Measurements from ENCODE around the gene PWP1.
A peak's percentile ranks its signal among the peaks of the same experiment; 100 is the strongest.
"Not testable (repeated sequence)": the region's sequence is repeated elsewhere in the genome, so short reads cannot be mapped to it uniquely, and the experiment has no call there.

The PWP1 gene

GRCh38 chr12:107681836-107682820 lies 3.5 kb upstream of the PWP1 start:
- H3K4me1 Mint-ChIP-seq (ENCODE audit: low read depth) = peaks cover 19% of the 10 kb centered on the region
- peaks cover 17% of the 10 kb centered on the region for H3K27me3 Mint-ChIP-seq (ENCODE audit: low read depth)
- no peaks in the 10 kb centered on the region for H3K9me3 Mint-ChIP-seq
- no peak overlapping the region for H3K4me3 Mint-ChIP-seq
- DNase-seq (ENCODE audit: low spot score) = no peak
- H3K36me3 Mint-ChIP-seq (ENCODE audit: low read depth) = peaks cover 12% of the 10 kb centered on the region
- H3K27ac Mint-ChIP-seq = no peak overlapping the region

GRCh38 chr12:107684029-107684795 lies 1.4 kb upstream of the PWP1 start:
- peak overlapping the region; percentile 96 for H3K4me3 Mint-ChIP-seq
- peaks cover 7% of the 10 kb centered on the region for H3K27me3 Mint-ChIP-seq (ENCODE audit: low read depth)
- no peak for DNase-seq (ENCODE audit: low spot score)
- H3K4me1 Mint-ChIP-seq (ENCODE audit: low read depth) = peaks cover 19% of the 10 kb centered on the region
- H3K27ac Mint-ChIP-seq = peak overlapping the region; percentile 98
- H3K36me3 Mint-ChIP-seq (ENCODE audit: low read depth) = peaks cover 18% of the 10 kb centered on the region
- H3K9me3 Mint-ChIP-seq = no peaks in the 10 kb centered on the region

GRCh38 chr12:107684990-107685359 lies 624 bp upstream of the PWP1 start:
- H3K4me3 Mint-ChIP-seq = peak overlapping the region; percentile 96
- H3K27ac Mint-ChIP-seq = peak overlapping the region; percentile 98
- DNase-seq (ENCODE audit: low spot score) = peak; percentile 23
- H3K9me3 Mint-ChIP-seq = no peaks in the 10 kb centered on the region
- H3K36me3 Mint-ChIP-seq (ENCODE audit: low read depth) = peaks cover 23% of the 10 kb centered on the region
- peaks cover 19% of the 10 kb centered on the region for H3K4me1 Mint-ChIP-seq (ENCODE audit: low read depth)
- H3K27me3 Mint-ChIP-seq (ENCODE audit: low read depth) = peaks cover 4% of the 10 kb centered on the region

GRCh38 chr12:107695772-107696171 lies 10.2 kb downstream of the PWP1 start:
- DNase-seq (ENCODE audit: low spot score); H3K4me3 Mint-ChIP-seq; H3K27ac Mint-ChIP-seq; H3K4me1 Mint-ChIP-seq (ENCODE audit: low read depth); H3K27me3 Mint-ChIP-seq (ENCODE audit: low read depth); H3K9me3 Mint-ChIP-seq: not testable (repeated sequence)
- peaks cover 65% of the 10 kb centered on the region for H3K36me3 Mint-ChIP-seq (ENCODE audit: low read depth)

GRCh38 chr12:107702106-107702505 lies 16.5 kb downstream of the PWP1 start:
- no peak for DNase-seq (ENCODE audit: low spot score)
- H3K27ac Mint-ChIP-seq = no peak overlapping the region
- peaks cover 5% of the 10 kb centered on the region for H3K9me3 Mint-ChIP-seq
- H3K4me3 Mint-ChIP-seq = no peak overlapping the region
- no peaks in the 10 kb centered on the region for H3K4me1 Mint-ChIP-seq (ENCODE audit: low read depth)
- peaks cover 83% of the 10 kb centered on the region for H3K36me3 Mint-ChIP-seq (ENCODE audit: low read depth)
- H3K27me3 Mint-ChIP-seq (ENCODE audit: low read depth) = no peaks in the 10 kb centered on the region

- Mint-ChIP-seq H3K4me1 (ENCODE audit: low read depth) (no peaks in the 10 kb centered on the region), H3K4me3 (no peak overlapping the region), H3K9me3 (peaks cover 5% of the 10 kb centered on the region), H3K36me3 (ENCODE audit: low read depth) (peaks cover 87% of the 10 kb centered on the region), H3K27me3 (ENCODE audit: low read depth) (no peaks in the 10 kb centered on the region), H3K27ac (no peak overlapping the region)
- no peak for DNase-seq (ENCODE audit: low spot score)
Measured at GRCh38 chr12:107704041-107704440, 18.4 kb downstream of the PWP1 start.

- H3K4me3 Mint-ChIP-seq; H3K4me1 Mint-ChIP-seq (ENCODE audit: low read depth); DNase-seq (ENCODE audit: low spot score); H3K27ac Mint-ChIP-seq; H3K27me3 Mint-ChIP-seq (ENCODE audit: low read depth); H3K9me3 Mint-ChIP-seq: not testable (repeated sequence)
- H3K36me3 Mint-ChIP-seq (ENCODE audit: low read depth) = peaks cover 81% of the 10 kb centered on the region
Measured at GRCh38 chr12:107705522-107705921, 19.9 kb downstream of the PWP1 start.

GRCh38 chr12:107715780-107716179 lies 30.2 kb downstream of the PWP1 start:
- no peak overlapping the region for H3K27ac Mint-ChIP-seq
- no peaks in the 10 kb centered on the region for H3K4me1 Mint-ChIP-seq (ENCODE audit: low read depth)
- H3K36me3 Mint-ChIP-seq (ENCODE audit: low read depth) = peaks cover 37% of the 10 kb centered on the region

GRCh38 chr12:107718606-107719005 lies 33.0 kb downstream of the PWP1 start:
- Mint-ChIP-seq H3K36me3 (ENCODE audit: low read depth) (peaks cover 16% of the 10 kb centered on the region), H3K27ac (no peak overlapping the region), H3K9me3 (no peaks in the 10 kb centered on the region), H3K4me3 (no peak overlapping the region), H3K4me1 (ENCODE audit: low read depth) (no peaks in the 10 kb centered on the region), H3K27me3 (ENCODE audit: low read depth) (no peaks in the 10 kb centered on the region)
- no peak for DNase-seq (ENCODE audit: low spot score)

More at GRCh38 chr12:107715780-107716179, 30.2 kb downstream of the PWP1 start:
- DNase-seq (ENCODE audit: low spot score) = no peak
- Mint-ChIP-seq H3K27me3 (ENCODE audit: low read depth) (no peaks in the 10 kb centered on the region), H3K9me3 (no peaks in the 10 kb centered on the region), H3K4me3 (no peak overlapping the region)

- H3K36me3 Mint-ChIP-seq (ENCODE audit: low read depth); DNase-seq (ENCODE audit: low spot score); H3K27me3 Mint-ChIP-seq (ENCODE audit: low read depth); H3K4me1 Mint-ChIP-seq (ENCODE audit: low read depth); H3K27ac Mint-ChIP-seq; H3K4me3 Mint-ChIP-seq; H3K9me3 Mint-ChIP-seq: not testable (repeated sequence)
Measured at GRCh38 chr12:107727327-107727726, 41.7 kb downstream of the PWP1 start.

- H3K36me3 Mint-ChIP-seq (ENCODE audit: low read depth); H3K27ac Mint-ChIP-seq; H3K9me3 Mint-ChIP-seq; DNase-seq (ENCODE audit: low spot score); H3K27me3 Mint-ChIP-seq (ENCODE audit: low read depth); H3K4me3 Mint-ChIP-seq; H3K4me1 Mint-ChIP-seq (ENCODE audit: low read depth): not testable (repeated sequence)
Measured at GRCh38 chr12:107727742-107728141, 42.1 kb downstream of the PWP1 start.

- no peak for DNase-seq (ENCODE audit: low spot score)
- peaks cover 20% of the 10 kb centered on the region for H3K36me3 Mint-ChIP-seq (ENCODE audit: low read depth)
- no peak overlapping the region for H3K4me3 Mint-ChIP-seq
- H3K27ac Mint-ChIP-seq = no peak overlapping the region
- no peaks in the 10 kb centered on the region for H3K9me3 Mint-ChIP-seq
- no peaks in the 10 kb centered on the region for H3K27me3 Mint-ChIP-seq (ENCODE audit: low read depth)
- H3K4me1 Mint-ChIP-seq (ENCODE audit: low read depth) = no peaks in the 10 kb centered on the region
Measured at GRCh38 chr12:107730618-107731341, 45.2 kb downstream of the PWP1 start.

GRCh38 chr12:107731366-107731765 lies 45.8 kb downstream of the PWP1 start:
- Mint-ChIP-seq H3K4me3 (no peak overlapping the region), H3K27me3 (ENCODE audit: low read depth) (no peaks in the 10 kb centered on the region), H3K36me3 (ENCODE audit: low read depth) (peaks cover 24% of the 10 kb centered on the region), H3K9me3 (no peaks in the 10 kb centered on the region), H3K4me1 (ENCODE audit: low read depth) (no peaks in the 10 kb centered on the region), H3K27ac (no peak overlapping the region)
- DNase-seq (ENCODE audit: low spot score) = no peak

GRCh38 chr12:107732365-107732764 lies 46.8 kb downstream of the PWP1 start:
- Mint-ChIP-seq H3K36me3 (ENCODE audit: low read depth) (peaks cover 33% of the 10 kb centered on the region), H3K4me3 (no peak overlapping the region), H3K27ac (no peak overlapping the region), H3K9me3 (no peaks in the 10 kb centered on the region), H3K27me3 (ENCODE audit: low read depth) (no peaks in the 10 kb centered on the region), H3K4me1 (ENCODE audit: low read depth) (no peaks in the 10 kb centered on the region)
- no peak for DNase-seq (ENCODE audit: low spot score)

Measured in T-helper 2 cell treated with Interferon-gamma antibody and Interleukin-4, amounts not matched to agents 5 μg/mL and 100 μg/mL, for 36 hours (primary cell).